GM23338 (cell line): ENCODE data around the gene CRYBG1.

Experiments used
- CREB1 ChIP-seq: fragments of 250-450 bp; sonication (Bioruptor Pico); IDR thresholded peaks from 2 replicates; pipeline ENCODE4 v1.5.0; 2020; ENCODE audit warnings: low read depth, mild to moderate bottlenecking, moderate library complexity
- EZH2 ChIP-seq: fragments of 200-600 bp; sonication (generic); IDR thresholded peaks from one replicate; pipeline ENCODE4 v1.8.0; 2017; ENCODE audit warnings: antibody characterized with exemption, mild to moderate bottlenecking, low read depth; ENCODE audit not compliant: unreplicated experiment
- EZH2phosphoT487 ChIP-seq: fragments of 200-600 bp; sonication (generic); IDR thresholded peaks from one replicate; pipeline ENCODE4 v1.8.1; 2018; ENCODE audit warnings: antibody characterized with exemption; ENCODE audit not compliant: unreplicated experiment
- JUNB ChIP-seq: IDR thresholded peaks from one replicate; pipeline ENCODE4 v1.6.1; 2016; ENCODE audit warnings: antibody characterized with exemption; ENCODE audit not compliant: unreplicated experiment
- NANOG ChIP-seq: IDR thresholded peaks from 2 replicates; pipeline ENCODE4 v1.6.1; 2016; ENCODE audit warnings: antibody characterized with exemption, borderline replicate concordance
- POLR2AphosphoS5 ChIP-seq: IDR thresholded peaks from 2 replicates; pipeline ENCODE4 v1.6.1; 2016; ENCODE audit warnings: antibody characterized with exemption, low read depth
- STAT1 ChIP-seq: IDR thresholded peaks from one replicate; pipeline ENCODE4 v1.6.1; 2016; ENCODE audit warnings: antibody characterized with exemption; ENCODE audit not compliant: unreplicated experiment
- ZNF331 ChIP-seq: fragments of 250-450 bp; sonication (Bioruptor Pico); IDR thresholded peaks from 2 replicates; pipeline ENCODE4 v1.5.0; 2020; ENCODE audit warnings: low read depth, mild to moderate bottlenecking, moderate library complexity
- TF ChIP-seq, protein P1 (sequence below), 2 experiments: fragments of 200-600 bp in 1 of 2; sonication (generic) in 1 of 2; conservative IDR thresholded peaks; 2 replicates each; pipeline versions ENCODE4 v1.5.1 to v1.6.1; 2016 to 2017; ENCODE audit warnings: antibody characterized with exemption in 2 of 2, low read depth in 2 of 2, mild to moderate bottlenecking in 2 of 2, moderate library complexity in 1 of 2
- TF ChIP-seq, protein P2 (sequence below): IDR thresholded peaks from one replicate; pipeline ENCODE4 v1.6.1; 2018; ENCODE audit warnings: antibody characterized with exemption; ENCODE audit not compliant: unreplicated experiment
- TF ChIP-seq, protein P3 (sequence below): IDR thresholded peaks from 2 replicates; pipeline ENCODE4 v1.6.1; 2016; ENCODE audit warnings: antibody characterized with exemption

DNA sequence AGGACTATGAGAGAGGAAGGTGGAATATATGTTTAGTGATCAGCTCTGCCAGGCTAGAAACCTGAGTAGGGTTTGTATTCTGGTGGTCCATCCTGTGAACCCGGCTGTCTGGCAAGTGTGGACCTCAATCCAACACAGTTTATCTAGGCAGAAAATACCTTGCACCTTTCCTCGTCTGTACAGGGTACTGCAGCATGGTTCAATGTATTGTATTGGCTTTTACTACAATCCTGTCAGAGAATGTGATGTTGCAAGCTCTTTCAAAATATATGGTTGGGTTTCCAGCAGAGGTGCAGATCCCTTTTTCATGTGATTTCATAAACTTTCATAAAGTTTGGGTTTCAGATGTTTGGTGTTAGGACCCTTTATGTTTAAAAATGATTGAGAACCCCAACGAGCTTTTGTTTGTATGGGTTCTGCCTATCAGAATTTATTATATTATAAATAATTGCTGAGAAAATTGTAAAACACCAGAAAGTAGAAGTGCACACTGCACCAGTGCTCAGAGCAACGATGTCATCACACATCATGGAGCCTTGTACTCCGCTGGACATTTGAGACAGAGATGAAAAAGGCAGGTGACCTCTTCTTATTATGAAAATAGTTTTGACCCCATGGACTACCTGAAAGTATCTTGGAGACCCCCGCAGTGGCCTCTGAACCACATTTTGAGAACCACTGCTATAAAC, 162.2 kb downstream of the CRYBG1 start:
- TF ChIP-seq, protein P1, sequence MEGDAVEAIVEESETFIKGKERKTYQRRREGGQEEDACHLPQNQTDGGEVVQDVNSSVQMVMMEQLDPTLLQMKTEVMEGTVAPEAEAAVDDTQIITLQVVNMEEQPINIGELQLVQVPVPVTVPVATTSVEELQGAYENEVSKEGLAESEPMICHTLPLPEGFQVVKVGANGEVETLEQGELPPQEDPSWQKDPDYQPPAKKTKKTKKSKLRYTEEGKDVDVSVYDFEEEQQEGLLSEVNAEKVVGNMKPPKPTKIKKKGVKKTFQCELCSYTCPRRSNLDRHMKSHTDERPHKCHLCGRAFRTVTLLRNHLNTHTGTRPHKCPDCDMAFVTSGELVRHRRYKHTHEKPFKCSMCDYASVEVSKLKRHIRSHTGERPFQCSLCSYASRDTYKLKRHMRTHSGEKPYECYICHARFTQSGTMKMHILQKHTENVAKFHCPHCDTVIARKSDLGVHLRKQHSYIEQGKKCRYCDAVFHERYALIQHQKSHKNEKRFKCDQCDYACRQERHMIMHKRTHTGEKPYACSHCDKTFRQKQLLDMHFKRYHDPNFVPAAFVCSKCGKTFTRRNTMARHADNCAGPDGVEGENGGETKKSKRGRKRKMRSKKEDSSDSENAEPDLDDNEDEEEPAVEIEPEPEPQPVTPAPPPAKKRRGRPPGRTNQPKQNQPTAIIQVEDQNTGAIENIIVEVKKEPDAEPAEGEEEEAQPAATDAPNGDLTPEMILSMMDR (conservative IDR thresholded peaks at IDR 0.05; ENCODE audit: low read depth in 2 of 2) = no peak
- TF ChIP-seq EZH2 = no peak
- TF ChIP-seq POLR2AphosphoS5 = no peak
- no peak for TF ChIP-seq CREB1 (CRISPR knock-in tag)
- TF ChIP-seq, protein P2, sequence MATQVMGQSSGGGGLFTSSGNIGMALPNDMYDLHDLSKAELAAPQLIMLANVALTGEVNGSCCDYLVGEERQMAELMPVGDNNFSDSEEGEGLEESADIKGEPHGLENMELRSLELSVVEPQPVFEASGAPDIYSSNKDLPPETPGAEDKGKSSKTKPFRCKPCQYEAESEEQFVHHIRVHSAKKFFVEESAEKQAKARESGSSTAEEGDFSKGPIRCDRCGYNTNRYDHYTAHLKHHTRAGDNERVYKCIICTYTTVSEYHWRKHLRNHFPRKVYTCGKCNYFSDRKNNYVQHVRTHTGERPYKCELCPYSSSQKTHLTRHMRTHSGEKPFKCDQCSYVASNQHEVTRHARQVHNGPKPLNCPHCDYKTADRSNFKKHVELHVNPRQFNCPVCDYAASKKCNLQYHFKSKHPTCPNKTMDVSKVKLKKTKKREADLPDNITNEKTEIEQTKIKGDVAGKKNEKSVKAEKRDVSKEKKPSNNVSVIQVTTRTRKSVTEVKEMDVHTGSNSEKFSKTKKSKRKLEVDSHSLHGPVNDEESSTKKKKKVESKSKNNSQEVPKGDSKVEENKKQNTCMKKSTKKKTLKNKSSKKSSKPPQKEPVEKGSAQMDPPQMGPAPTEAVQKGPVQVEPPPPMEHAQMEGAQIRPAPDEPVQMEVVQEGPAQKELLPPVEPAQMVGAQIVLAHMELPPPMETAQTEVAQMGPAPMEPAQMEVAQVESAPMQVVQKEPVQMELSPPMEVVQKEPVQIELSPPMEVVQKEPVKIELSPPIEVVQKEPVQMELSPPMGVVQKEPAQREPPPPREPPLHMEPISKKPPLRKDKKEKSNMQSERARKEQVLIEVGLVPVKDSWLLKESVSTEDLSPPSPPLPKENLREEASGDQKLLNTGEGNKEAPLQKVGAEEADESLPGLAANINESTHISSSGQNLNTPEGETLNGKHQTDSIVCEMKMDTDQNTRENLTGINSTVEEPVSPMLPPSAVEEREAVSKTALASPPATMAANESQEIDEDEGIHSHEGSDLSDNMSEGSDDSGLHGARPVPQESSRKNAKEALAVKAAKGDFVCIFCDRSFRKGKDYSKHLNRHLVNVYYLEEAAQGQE = no peak
- no peak for TF ChIP-seq ZNF331 (CRISPR knock-in tag)
- TF ChIP-seq JUNB = no peak
- TF ChIP-seq EZH2phosphoT487 = no peak
- TF ChIP-seq, protein P3, sequence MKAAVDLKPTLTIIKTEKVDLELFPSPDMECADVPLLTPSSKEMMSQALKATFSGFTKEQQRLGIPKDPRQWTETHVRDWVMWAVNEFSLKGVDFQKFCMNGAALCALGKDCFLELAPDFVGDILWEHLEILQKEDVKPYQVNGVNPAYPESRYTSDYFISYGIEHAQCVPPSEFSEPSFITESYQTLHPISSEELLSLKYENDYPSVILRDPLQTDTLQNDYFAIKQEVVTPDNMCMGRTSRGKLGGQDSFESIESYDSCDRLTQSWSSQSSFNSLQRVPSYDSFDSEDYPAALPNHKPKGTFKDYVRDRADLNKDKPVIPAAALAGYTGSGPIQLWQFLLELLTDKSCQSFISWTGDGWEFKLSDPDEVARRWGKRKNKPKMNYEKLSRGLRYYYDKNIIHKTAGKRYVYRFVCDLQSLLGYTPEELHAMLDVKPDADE = no peak
- TF ChIP-seq NANOG = no peak
- no peak for TF ChIP-seq STAT1
